IPS DF 6.9 (cell line): ENCODE data around the gene MAZ.
A peak's percentile ranks its signal among the peaks of the same experiment; 100 is the strongest.

ENCODE experiments used
- DNase-seq: peaks from one replicate; pipeline ENCODE4 v3.0.0-alpha.2; 2013; ENCODE audit warnings: low read depth, low spot score
- H3K27ac ChIP-seq: one replicate; pipeline ENCODE4 v1.5.1; 2013; ENCODE audit warnings: low read length, control low read depth
- H3K27me3 ChIP-seq: 2 replicates; pipeline ENCODE4 v1.6.1; 2013; ENCODE audit warnings: mild to moderate bottlenecking, low read length; ENCODE audit not compliant: control insufficient read depth, insufficient read depth
- H3K36me3 ChIP-seq: 2 replicates; pipeline ENCODE4 v1.6.1; 2013; ENCODE audit warnings: low read length; ENCODE audit not compliant: control insufficient read depth, insufficient read depth
- H3K4me1 ChIP-seq: 2 replicates; pipeline ENCODE4 v1.6.1; 2013; ENCODE audit warnings: low read length; ENCODE audit not compliant: control insufficient read depth, insufficient read depth
- H3K4me3 ChIP-seq: 2 replicates; pipeline ENCODE4 v1.5.1; 2013; ENCODE audit warnings: mild to moderate bottlenecking, low read length
- H3K9me3 ChIP-seq: 2 replicates; pipeline ENCODE4 v1.6.1; 2013; ENCODE audit warnings: low read length, inconsistent platforms; ENCODE audit not compliant: control insufficient read depth, insufficient read depth
- WGBS: extraction: QIAGEN DNeasy Blood & Tissue Kit; methylation state at CpG from one replicate; pipeline ENCODE4 v1.1.7; 2013; ENCODE audit warnings: mixed read lengths, missing lambda C conversion rate; ENCODE audit not compliant: insufficient read length, insufficient coverage; 5-methylcytosine and 5-hydroxymethylcytosine counted together

Gene MAZ

GRCh38 chr16:29816694-29817441 lies 10.5 kb downstream of the MAZ start:
- peaks cover 6% of the 10 kb centered on the region for H3K36me3 ChIP-seq
- WGBS, result no CpG with 5 or more reads among the region's 37 CpGs
- H3K27me3 ChIP-seq, result no peaks in the 10 kb centered on the region
- peaks cover 10% of the 10 kb centered on the region for H3K4me1 ChIP-seq
- no peaks in the 10 kb centered on the region for H3K9me3 ChIP-seq
- peak overlapping the region; percentile 53 for H3K4me3 ChIP-seq
- DNase-seq, result no peak
- H3K27ac ChIP-seq, result no peak overlapping the region

DNA sequence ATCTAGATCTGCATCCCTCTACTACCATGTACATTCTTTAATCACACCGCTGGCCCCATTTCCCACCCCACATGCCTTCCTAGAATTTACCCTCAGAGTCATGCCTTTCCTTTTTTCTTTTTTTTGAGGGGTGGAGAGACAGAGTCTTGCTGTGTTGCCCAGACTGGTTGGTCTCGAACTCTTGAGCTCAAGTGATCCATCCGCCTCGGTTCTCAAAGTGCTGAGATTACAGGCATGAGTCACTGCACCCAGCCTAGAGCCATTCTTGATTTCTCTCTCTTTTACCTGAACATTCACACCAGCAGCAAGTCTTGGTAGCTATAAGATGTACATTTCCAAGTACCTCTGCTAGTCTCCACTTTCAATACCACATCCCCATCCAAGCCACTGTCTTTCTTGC lies 11.8 kb downstream of the MAZ start:
- no CpG with 5 or more reads among the region's 4 CpGs for WGBS

DNA sequence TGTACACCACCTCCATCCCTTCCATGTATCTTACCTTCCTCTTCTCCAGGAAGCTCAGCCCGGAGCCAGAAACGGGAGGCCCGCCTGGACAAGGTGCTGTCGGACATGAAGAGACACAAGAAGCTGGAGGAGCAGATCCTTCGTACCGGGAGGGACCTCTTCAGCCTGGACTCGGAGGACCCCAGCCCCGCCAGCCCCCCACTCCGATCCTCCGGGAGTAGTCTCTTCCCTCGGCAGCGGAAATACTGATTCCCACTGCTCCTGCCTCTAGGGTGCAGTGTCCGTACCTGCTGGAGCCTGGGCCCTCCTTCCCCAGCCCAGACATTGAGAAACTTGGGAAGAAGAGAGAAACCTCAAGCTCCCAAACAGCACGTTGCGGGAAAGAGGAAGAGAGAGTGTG lies 13.2 kb downstream of the MAZ start:
- no peak for DNase-seq
- H3K36me3 ChIP-seq, result peaks cover 6% of the 10 kb centered on the region
- H3K27ac ChIP-seq, result no peak overlapping the region
- H3K4me3 ChIP-seq, result no peak overlapping the region
- H3K9me3 ChIP-seq, result no peaks in the 10 kb centered on the region
- no peaks in the 10 kb centered on the region for H3K27me3 ChIP-seq
- WGBS, result no CpG with 5 or more reads among the region's 15 CpGs
- H3K4me1 ChIP-seq, result peaks cover 2% of the 10 kb centered on the region

More for the DNA sequence above, 11.8 kb downstream of the MAZ start:
- H3K9me3 ChIP-seq, result no peaks in the 10 kb centered on the region
- no peak for DNase-seq
- no peaks in the 10 kb centered on the region for H3K27me3 ChIP-seq
- H3K4me3 ChIP-seq, result no peak overlapping the region
- peaks cover 6% of the 10 kb centered on the region for H3K36me3 ChIP-seq
- no peak overlapping the region for H3K27ac ChIP-seq
- peaks cover 8% of the 10 kb centered on the region for H3K4me1 ChIP-seq

DNA sequence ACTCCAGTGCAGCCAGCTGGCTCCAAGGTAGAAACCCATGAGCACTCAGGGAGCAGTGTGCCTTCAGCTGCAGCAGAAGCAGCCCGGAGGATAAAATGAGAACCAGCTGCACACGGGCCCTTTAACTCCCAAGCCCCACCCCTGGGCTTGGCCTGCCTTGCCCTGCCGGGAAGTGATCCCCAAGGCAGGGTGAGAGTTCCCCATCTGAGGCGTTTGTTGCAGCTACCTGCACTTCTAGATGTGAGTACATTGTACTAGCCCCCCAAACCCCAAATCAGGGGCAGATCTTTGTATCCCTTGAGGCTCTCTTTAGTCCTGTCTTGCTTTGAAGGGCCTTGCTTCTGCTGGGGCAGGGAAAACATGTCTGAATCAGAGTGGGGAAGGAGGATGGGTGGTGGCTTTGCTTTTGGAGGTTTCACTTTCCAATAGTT lies 14.0 kb downstream of the MAZ start, which contains the start of gene MVP:
MVP (plus strand) TSS at position 192 of the 431 bp plus-strand sequence. CDS start 10,088 bp downstream, outside the sequence.
- H3K27me3 ChIP-seq, result no peaks in the 10 kb centered on the region
- no peaks in the 10 kb centered on the region for H3K9me3 ChIP-seq
- WGBS, result no CpG with 5 or more reads among the region's 4 CpGs
- H3K27ac ChIP-seq, result no peak within 1 kb of the TSS
- no peaks in the 10 kb centered on the region for H3K4me1 ChIP-seq
- peaks cover 6% of the 10 kb centered on the region for H3K36me3 ChIP-seq
- DNase-seq, result no peak
- no peak within 1 kb of the TSS for H3K4me3 ChIP-seq

DNA sequence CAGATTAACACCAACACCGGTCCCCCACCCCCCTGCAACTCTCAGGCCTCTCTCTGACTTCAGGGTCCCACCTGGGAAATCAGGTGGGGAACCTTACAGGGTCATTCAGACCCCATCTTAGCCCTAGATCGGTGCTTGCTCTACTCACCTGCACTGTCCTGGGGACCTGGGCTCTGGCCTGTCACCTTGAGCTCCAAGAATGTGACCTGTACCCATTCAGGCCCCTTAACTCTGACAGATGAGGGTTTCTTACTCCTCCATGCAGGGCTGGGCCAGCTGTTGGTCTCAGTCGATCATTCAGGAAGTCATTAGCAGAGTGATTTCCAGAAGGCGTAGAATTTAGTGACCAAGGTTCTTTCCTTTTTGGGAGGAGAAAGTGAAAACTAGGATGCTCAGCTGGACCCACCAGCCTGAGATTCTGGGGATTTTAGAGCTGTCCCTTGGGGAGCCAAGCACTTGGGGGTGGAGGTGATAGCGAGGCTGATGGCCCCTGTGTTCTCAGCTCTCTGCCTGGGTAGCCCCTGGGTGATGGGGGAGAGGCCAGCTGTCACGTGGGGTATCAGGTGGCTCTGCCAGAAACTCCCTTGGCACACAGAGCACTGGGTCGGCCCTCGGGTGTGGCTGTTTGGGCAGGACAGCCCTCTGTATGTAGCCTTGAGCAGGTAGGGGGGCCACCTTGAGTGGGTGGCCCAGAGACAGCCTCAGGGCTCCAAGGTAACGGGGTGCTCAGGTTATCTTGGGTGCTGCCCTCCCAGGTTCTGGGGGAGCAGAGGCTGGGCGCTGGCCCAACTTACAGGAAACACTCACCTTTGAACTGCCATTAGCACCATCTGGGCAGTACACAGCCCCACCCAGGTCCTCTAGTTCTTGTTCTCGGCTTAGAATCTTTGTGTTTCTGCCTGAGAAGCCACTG lies 14.7 kb downstream of the MAZ start:
- H3K4me3 ChIP-seq, result no peak overlapping the region
- peaks cover 6% of the 10 kb centered on the region for H3K36me3 ChIP-seq
- H3K9me3 ChIP-seq, result no peaks in the 10 kb centered on the region
- peaks cover 2% of the 10 kb centered on the region; the same call in 1 of the 2 replicates for H3K4me1 ChIP-seq
- H3K27ac ChIP-seq, result no peak overlapping the region
- DNase-seq, result no peak
- WGBS, result no CpG with 5 or more reads among the region's 11 CpGs
- no peaks in the 10 kb centered on the region for H3K27me3 ChIP-seq

- no CpG with 5 or more reads among the region's 7 CpGs for WGBS
- DNase-seq, result no peak
- Histone ChIP-seq H3K36me3 (peaks cover 6% of the 10 kb centered on the region), H3K27ac (no peak overlapping the region), H3K27me3 (no peaks in the 10 kb centered on the region), H3K9me3 (no peaks in the 10 kb centered on the region), H3K4me3 (no peak overlapping the region), H3K4me1 (peaks cover 2% of the 10 kb centered on the region; the same call in 1 of the 2 replicates)
These were observed 15.3 kb downstream of the MAZ start for GRCh38 chr16:29821643-29822115.

- no peak overlapping the region for H3K4me3 ChIP-seq
- peaks cover 2% of the 10 kb centered on the region; the same call in 1 of the 2 replicates for H3K4me1 ChIP-seq
- no peak for DNase-seq
- no peaks in the 10 kb centered on the region for H3K9me3 ChIP-seq
- no peak overlapping the region for H3K27ac ChIP-seq
- H3K27me3 ChIP-seq, result no peaks in the 10 kb centered on the region
- peaks cover 1% of the 10 kb centered on the region; the same call in 1 of the 2 replicates for H3K36me3 ChIP-seq
- WGBS, result no CpG with 5 or more reads among the region's 7 CpGs
These were observed 18.3 kb downstream of the MAZ start for GRCh38 chr16:29824589-29825144.

DNA sequence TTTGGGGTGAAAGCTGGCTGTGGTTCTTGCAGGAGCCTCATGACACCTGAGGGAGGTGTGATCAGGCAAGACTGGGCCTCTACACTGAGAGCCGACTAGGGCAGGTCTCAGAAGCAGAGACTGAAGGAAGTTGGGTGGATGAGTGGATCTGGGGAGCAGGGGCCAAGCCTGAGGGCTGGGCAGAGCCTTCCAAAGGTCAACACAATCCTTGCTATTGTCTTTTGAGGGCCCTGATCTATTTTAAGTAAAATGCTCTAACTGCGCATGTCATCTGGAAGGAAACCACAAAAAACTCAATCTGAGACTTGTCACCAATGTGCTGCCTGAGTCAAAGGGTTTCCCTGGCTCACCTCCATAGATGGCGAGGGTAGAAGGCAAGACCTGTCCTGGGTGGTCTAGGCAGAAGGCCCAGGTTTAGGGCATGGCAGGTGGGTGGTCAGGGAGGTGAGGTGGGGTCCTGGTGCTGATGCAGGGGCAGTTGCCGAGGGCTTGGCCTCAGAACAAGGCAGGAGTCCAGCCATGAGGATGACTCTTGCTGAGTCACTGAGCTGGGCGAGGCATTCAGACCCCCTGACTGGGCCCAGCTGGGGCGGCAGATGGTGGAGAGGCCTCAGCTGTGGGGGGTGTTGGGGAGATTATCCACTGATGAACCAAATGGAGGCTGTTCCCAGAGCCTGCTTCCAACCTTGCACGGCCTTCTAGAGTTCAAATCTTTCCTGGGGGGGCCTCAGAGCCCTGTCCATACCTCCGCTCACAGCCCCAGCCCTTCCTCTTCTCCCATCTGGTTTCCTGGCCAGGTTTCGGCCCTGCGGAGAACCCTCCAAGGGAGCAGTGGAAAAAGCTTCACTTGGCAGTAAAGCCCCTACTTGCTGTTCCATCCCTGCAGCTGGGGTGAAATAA lies 19.1 kb downstream of the MAZ start:
- no peaks in the 10 kb centered on the region for H3K36me3 ChIP-seq
- no peak for DNase-seq
- no peak overlapping the region for H3K27ac ChIP-seq
- H3K27me3 ChIP-seq, result no peaks in the 10 kb centered on the region
- WGBS, result no CpG with 5 or more reads among the region's 10 CpGs
- H3K4me3 ChIP-seq, result no peak overlapping the region
- no peaks in the 10 kb centered on the region for H3K9me3 ChIP-seq
- H3K4me1 ChIP-seq, result peaks cover 2% of the 10 kb centered on the region; the same call in 1 of the 2 replicates

DNA sequence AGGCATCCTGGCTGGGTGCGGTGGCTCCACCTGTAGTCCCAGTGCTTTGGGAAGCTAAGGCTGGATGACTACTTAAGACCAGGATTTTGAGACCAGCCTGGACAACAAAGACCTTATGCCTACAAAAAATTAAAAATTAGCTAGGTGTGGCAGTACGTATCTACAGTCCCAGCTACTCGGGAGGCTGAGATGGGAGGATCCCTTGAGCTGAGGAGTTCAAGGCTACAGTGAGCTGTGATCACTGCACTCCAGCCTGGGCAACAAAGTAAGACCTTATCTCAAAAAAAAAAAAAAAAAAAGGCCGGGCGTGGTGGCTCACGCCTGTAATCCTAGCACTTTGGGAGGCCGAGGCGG lies 20.0 kb downstream of the MAZ start:
- H3K27ac ChIP-seq, result no peak overlapping the region
- WGBS, result no CpG with 5 or more reads among the region's 8 CpGs
- peaks cover 2% of the 10 kb centered on the region; the same call in 1 of the 2 replicates for H3K4me1 ChIP-seq
- no peak for DNase-seq
- H3K9me3 ChIP-seq, result no peaks in the 10 kb centered on the region
- H3K27me3 ChIP-seq, result no peaks in the 10 kb centered on the region
- no peak overlapping the region for H3K4me3 ChIP-seq
- no peaks in the 10 kb centered on the region for H3K36me3 ChIP-seq
